A172 (cell line): ENCODE results near the gene HERPUD1. TPM values are rescaled to one million over a fixed set of nuclear protein-coding genes. Genes with fewer than 3 reads are reported as not detected.
"Not testable (repeated sequence)": the region's sequence is repeated elsewhere in the genome, so short reads cannot be mapped to it uniquely, and the experiment has no call there.

Experiments used
- DNase-seq: peaks from one replicate; pipeline ENCODE4 v3.0.0-alpha.2; 2015; ENCODE audit warnings: low spot score
- total RNA-seq: library from RNA; depleted of rRNA; stranded (reverse); fragments of >200 nt; shearing (Covaris generic); gene quantifications from 2 replicates; pipeline ENCODE4 v1.2.3, GENCODE V29; 2014; rRNA removed

HERPUD1 gene
- total RNA-seq: 35.0 and 55.6 TPM in 2 replicates

- peak; percentile 95 for DNase-seq
Measured at GRCh38 chr16:56931892-56932720, at the start of gene HERPUD1. HERPUD1 (plus strand) TSS chr16:56932142; CDS start chr16:56932245, 103 bp downstream.

GRCh38 chr16:56883586-56883985 is 48.4 kb upstream of the HERPUD1 start:
- DNase-seq: no peak

- DNase-seq: no peak
Measured at GRCh38 chr16:56884026-56884582, 47.8 kb upstream of the HERPUD1 start.

GRCh38 chr16:56884929-56885328 is 47.0 kb upstream of the HERPUD1 start:
- not testable (repeated sequence) for DNase-seq

- DNase-seq: no peak
Measured at GRCh38 chr16:56885446-56886162, 46.3 kb upstream of the HERPUD1 start.

GRCh38 chr16:56886296-56886695 is 45.6 kb upstream of the HERPUD1 start:
- DNase-seq: no peak

GRCh38 chr16:56886826-56887225 is 45.1 kb upstream of the HERPUD1 start:
- DNase-seq: no peak

GRCh38 chr16:56888806-56889205 is 43.1 kb upstream of the HERPUD1 start:
- no peak for DNase-seq

- no peak for DNase-seq
Measured at GRCh38 chr16:56889206-56889605, 42.7 kb upstream of the HERPUD1 start.

- DNase-seq: no peak
Measured at GRCh38 chr16:56891685-56892084, 40.3 kb upstream of the HERPUD1 start.

- DNase-seq: no peak
Measured at GRCh38 chr16:56892705-56893104, 39.2 kb upstream of the HERPUD1 start.

- no peak for DNase-seq
Measured at GRCh38 chr16:56894331-56894917, 37.5 kb upstream of the HERPUD1 start.

- DNase-seq: no peak
Measured at GRCh38 chr16:56895813-56896212, 36.1 kb upstream of the HERPUD1 start.

GRCh38 chr16:56896244-56896643 is 35.7 kb upstream of the HERPUD1 start:
- no peak for DNase-seq

GRCh38 chr16:56897026-56897799 is 34.7 kb upstream of the HERPUD1 start:
- no peak for DNase-seq

- DNase-seq: no peak
Measured at GRCh38 chr16:56898847-56899246, 33.1 kb upstream of the HERPUD1 start.

GRCh38 chr16:56903866-56904265 is 28.1 kb upstream of the HERPUD1 start:
- no peak for DNase-seq

GRCh38 chr16:56907401-56907800 is 24.5 kb upstream of the HERPUD1 start:
- DNase-seq: no peak

- DNase-seq: no peak
Measured at GRCh38 chr16:56909527-56909979, 22.4 kb upstream of the HERPUD1 start.

- no peak for DNase-seq
Measured at GRCh38 chr16:56910112-56910511, 21.8 kb upstream of the HERPUD1 start.
